Thyroid gland (tissue), 4 donors: Measurements from ENCODE around the gene ELP4.

Source experiments
- CTCF ChIP-seq, 6 experiments: fragments of 200-600 bp in 3 of 6; fragments of 450-650 bp in 3 of 6; sonication (generic) in 3 of 6; IDR thresholded peaks; one replicate each; pipeline ENCODE4 v1.5.1; 2016 to 2019; ENCODE audit warnings: antibody characterized with exemption in 6 of 6, mild to moderate bottlenecking in 2 of 6, inconsistent platforms in 1 of 6, moderate library complexity in 1 of 6
- POLR2A ChIP-seq, 2 donors: fragments of 450-650 bp; IDR thresholded peaks; one replicate each; pipeline ENCODE4 v1.6.1; 2017; ENCODE audit warnings: antibody characterized with exemption in 2 of 2, mild to moderate bottlenecking in 2 of 2, moderate library complexity in 1 of 2

DNA sequence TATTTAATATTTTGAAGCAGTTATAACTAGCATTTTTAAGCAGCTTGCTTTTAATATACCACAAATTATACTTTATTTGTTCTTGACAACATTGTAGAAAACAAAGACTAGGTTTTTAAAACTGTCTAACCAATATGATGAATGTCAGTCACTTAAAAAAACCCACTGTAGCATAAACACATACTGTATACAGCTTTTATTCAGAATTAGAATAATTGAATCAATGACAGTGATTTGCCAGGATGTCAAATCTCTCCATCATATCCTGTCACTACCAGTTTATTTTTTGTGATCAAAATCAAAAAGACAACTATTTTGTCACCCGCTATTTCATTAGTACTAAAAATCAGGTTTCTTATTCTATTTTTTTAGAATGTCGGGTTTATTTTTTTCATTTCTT lies 275.0 kb downstream of the ELP4 start:
- TF ChIP-seq POLR2A (IDR thresholded peaks at IDR 0.05) (no peak), CTCF (IDR thresholded peaks at IDR 0.05) (no peak)
